ENCODE measurements around the gene SNAPC1. TPM values are rescaled to one million over a fixed set of nuclear protein-coding genes. Genes with fewer than 3 reads are reported as not detected.
"Not testable (repeated sequence)": the region's sequence is repeated elsewhere in the genome, so short reads cannot be mapped to it uniquely, and the experiment has no call there.

SNAPC1 gene
- total RNA-seq, 4 donors from 2014 or later = 2.0 to 3.7 (median 3.0) TPM

DNA sequence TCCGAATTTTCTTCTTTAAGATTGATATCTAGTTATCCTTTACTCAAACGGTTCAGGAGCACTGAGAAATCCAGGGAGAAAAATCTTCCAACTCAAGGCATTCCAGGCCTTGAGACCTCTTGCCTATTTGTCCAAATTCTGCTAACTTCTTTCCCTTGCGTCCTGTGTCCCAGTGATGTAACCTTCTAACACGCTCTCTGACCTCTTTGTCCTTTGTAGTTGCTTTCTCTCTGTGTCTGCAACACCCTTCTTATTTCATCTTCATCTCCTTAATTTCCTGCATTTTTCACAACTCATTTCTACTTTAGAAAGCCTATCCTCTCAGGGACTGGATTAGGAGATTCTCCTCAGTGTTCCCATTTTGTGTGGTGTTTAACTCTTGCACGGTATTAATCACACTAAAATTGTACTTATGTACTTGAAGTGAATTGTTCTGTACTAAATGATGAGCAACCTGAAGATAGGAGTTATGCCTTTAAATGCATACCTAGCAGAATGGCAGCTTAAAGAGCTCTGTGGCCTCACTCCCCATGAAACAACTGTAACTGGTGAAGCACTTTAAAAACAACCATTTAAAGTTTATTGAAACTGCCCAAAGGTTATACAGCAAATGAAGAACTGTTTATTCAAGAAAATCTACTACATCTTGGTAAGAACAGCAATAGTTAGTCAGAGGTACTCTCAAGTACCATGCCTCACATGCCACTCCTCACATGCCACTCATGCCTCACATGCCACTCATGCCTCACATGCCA is 7.4 kb upstream of the SNAPC1 start:
- TF ChIP-seq CTCF (IDR thresholded peaks at IDR 0.05 in 4 of 5, conservative IDR thresholded peaks at IDR 0.05 in 1 of 5) = no peak
- TF ChIP-seq POLR2A (IDR thresholded peaks at IDR 0.05) = no peak
- Histone ChIP-seq H3K9me3 (no peaks in the 10 kb centered on the region), H3K4me1 (peaks cover 4 to 13% of the 10 kb centered on the region in 2 donors), H3K27ac (no peak overlapping the region), H3K36me3 (no peaks in the 10 kb centered on the region), H3K27me3 (no peaks in the 10 kb centered on the region), H3K4me3 (no peak overlapping the region)
- ATAC-seq (no peak), DNase-seq (no peak)
- intact Hi-C loops (cut with DNase I; ENCODE audit: low total_unique reads) = no loop called here
- in situ Hi-C loops (cut with MboI; ENCODE audit: low sequenced_read_pairs in 4 of 4) = loop anchor here in 1 of 4 donors (10.0 kb wide), 1 partner anchor 60 kb away; the partner anchor contains the start of gene HIF1A

DNA sequence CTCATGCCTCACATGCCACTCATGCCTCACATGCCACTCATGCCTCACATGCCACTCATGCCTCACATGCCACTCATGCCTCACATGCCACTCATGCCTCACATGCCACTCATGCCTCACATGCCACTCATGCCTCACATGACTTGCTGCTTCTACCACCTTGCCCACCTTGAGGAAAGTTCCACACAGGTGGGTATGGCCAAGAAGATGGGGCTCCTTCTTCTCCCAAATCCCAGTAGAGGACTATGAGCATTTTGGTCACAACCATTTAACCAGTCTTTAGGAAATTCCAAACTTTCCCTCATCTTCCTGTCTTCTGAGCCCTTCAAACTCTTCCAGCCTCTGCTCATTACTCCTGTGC is 6.9 kb upstream of the SNAPC1 start:
- in situ Hi-C loops (cut with MboI; ENCODE audit: low sequenced_read_pairs in 4 of 4) = loop anchor here in 1 of 4 donors (10.0 kb wide), 1 partner anchor 61 kb away; the partner anchor contains the start of gene HIF1A
- H3K27ac ChIP-seq; intact Hi-C loops (cut with DNase I; ENCODE audit: low total_unique reads); H3K27me3 ChIP-seq; H3K9me3 ChIP-seq; H3K4me1 ChIP-seq; H3K36me3 ChIP-seq; DNase-seq; H3K4me3 ChIP-seq; ATAC-seq: not testable (repeated sequence)

DNA sequence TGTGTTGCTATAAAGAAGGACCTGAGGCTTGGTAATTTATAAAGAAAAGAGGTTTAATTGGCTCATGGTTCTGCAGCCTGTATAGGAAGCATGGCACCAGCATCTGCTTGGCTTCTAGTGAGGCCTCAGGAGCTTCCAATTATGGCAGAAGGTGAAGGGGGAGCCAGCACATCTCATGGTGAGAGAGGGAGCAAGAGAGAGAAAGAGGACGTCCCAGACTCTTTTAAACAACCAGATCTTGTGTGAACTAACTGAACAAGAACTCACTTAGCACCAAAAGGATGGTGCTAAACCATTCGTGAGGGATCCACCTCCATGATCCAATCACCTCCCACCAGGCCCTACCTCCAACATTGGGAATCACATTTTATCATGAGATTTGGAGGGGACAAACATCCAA is 6.1 kb upstream of the SNAPC1 start:
- no peak overlapping the region for H3K4me3 ChIP-seq
- ATAC-seq (no peak), DNase-seq (no peak)
- H3K4me1 ChIP-seq = peaks cover 0 to 6% of the 10 kb centered on the region in 2 donors
- H3K9me3 ChIP-seq = no peaks in the 10 kb centered on the region
- in situ Hi-C loops (cut with MboI; ENCODE audit: low sequenced_read_pairs in 4 of 4) = loop anchor here in 1 of 4 donors (10.0 kb wide), 1 partner anchor 61 kb away; the partner anchor contains the start of gene HIF1A
- TF ChIP-seq CTCF (IDR thresholded peaks at IDR 0.05 in 4 of 5, conservative IDR thresholded peaks at IDR 0.05 in 1 of 5) (no peak), POLR2A (IDR thresholded peaks at IDR 0.05) (no peak)
- intact Hi-C loops (cut with DNase I; ENCODE audit: low total_unique reads) = no loop called here
- H3K27me3 ChIP-seq = no peaks in the 10 kb centered on the region
- no peaks in the 10 kb centered on the region for H3K36me3 ChIP-seq
- H3K27ac ChIP-seq = no peak overlapping the region

- Histone ChIP-seq H3K4me1 (peaks cover 19 to 23% of the 10 kb centered on the region in 2 donors), H3K4me3 (no peak overlapping the region), H3K9me3 (no peaks in the 10 kb centered on the region), H3K27me3 (no peaks in the 10 kb centered on the region), H3K27ac (no peak overlapping the region), H3K36me3 (no peaks in the 10 kb centered on the region)
- no peak for TF ChIP-seq POLR2A (IDR thresholded peaks at IDR 0.05)
- no peak for TF ChIP-seq CTCF (IDR thresholded peaks at IDR 0.05 in 4 of 5, conservative IDR thresholded peaks at IDR 0.05 in 1 of 5)
- DNase-seq = no peak
- in situ Hi-C loops (cut with MboI; ENCODE audit: low sequenced_read_pairs in 4 of 4) = loop anchor here in 1 of 4 donors (10.0 kb wide), 1 partner anchor 65 kb away; the partner anchor contains the start of gene HIF1A
- ATAC-seq = no peak
- intact Hi-C loops (cut with DNase I; ENCODE audit: low total_unique reads) = no loop called here
Measured at GRCh38 chr14:61759878-61760277, 2.3 kb upstream of the SNAPC1 start.

GRCh38 chr14:61761557-61761956 is 663 bp upstream of the SNAPC1 start:
- DNase-seq (no peak), ATAC-seq (peak; percentile 2 to 4)
- intact Hi-C loops (cut with DNase I; ENCODE audit: low total_unique reads) = no loop called here
- in situ Hi-C loops (cut with MboI; ENCODE audit: low sequenced_read_pairs in 4 of 4) = no loop called here
- Histone ChIP-seq H3K4me3 (peak overlapping the region; percentile 79 to 87 (median 82)), H3K27me3 (no peaks in the 10 kb centered on the region), H3K36me3 (no peaks in the 10 kb centered on the region), H3K9me3 (no peaks in the 10 kb centered on the region), H3K27ac (peak overlapping the region; percentile 88 to 95 (median 89)), H3K4me1 (peaks cover 35 to 39% of the 10 kb centered on the region in 2 donors)
- TF ChIP-seq POLR2A (IDR thresholded peaks at IDR 0.05) = no peak
- no peak for TF ChIP-seq CTCF (IDR thresholded peaks at IDR 0.05 in 4 of 5, conservative IDR thresholded peaks at IDR 0.05 in 1 of 5)
